Activated CD8-positive, alpha-beta T cell treated with anti-CD3 and anti-CD28 coated beads for 36 hours (primary cell): ENCODE measurements around the gene C5orf15. TPM values are rescaled to one million over a fixed set of nuclear protein-coding genes. Genes with fewer than 3 reads are reported as not detected.
"Not testable (repeated sequence)": the region's sequence is repeated elsewhere in the genome, so short reads cannot be mapped to it uniquely, and the experiment has no call there.

Source experiments
- ATAC-seq: fragments of 200-7000 bp; cut with Tn5 transposase; one replicate; pipeline ENCODE4 v1.10.0; 2021; ENCODE audit warnings: mild to moderate bottlenecking, moderate library complexity
- CTCF ChIA-PET: fragments of 350-600 bp; sonication (Branson Sonifier 250); formaldehyde crosslinking; loops from one replicate; lab custom pipeline; 2021; ENCODE audit warnings: antibody characterized with exemption; lab: Charles Lee
- POLR2A ChIA-PET: fragments of 350-600 bp; sonication (Branson Sonifier 250); formaldehyde crosslinking; loops from one replicate; lab custom pipeline; 2021; ENCODE audit warnings: antibody characterized with exemption; lab: Charles Lee
- DNase-seq: peaks from one replicate; pipeline ENCODE4 v3.0.0-alpha.2; 2020
- H3K27ac Mint-ChIP-seq: one replicate; pipeline ENCODE4 v1.8.0; 2021; ENCODE audit warnings: mild to moderate bottlenecking, mixed read lengths
- H3K27me3 Mint-ChIP-seq: one replicate; pipeline ENCODE4 v1.8.0; 2021; ENCODE audit warnings: mixed read lengths
- H3K36me3 Mint-ChIP-seq: one replicate; pipeline ENCODE4 v1.8.0; 2021; ENCODE audit warnings: low read depth, mixed read lengths
- H3K4me1 Mint-ChIP-seq: one replicate; pipeline ENCODE4 v1.8.0; 2021; ENCODE audit warnings: low read depth, mixed read lengths
- H3K4me3 Mint-ChIP-seq: one replicate; pipeline ENCODE4 v1.8.0; 2021; ENCODE audit warnings: mild to moderate bottlenecking, moderate library complexity, mixed read lengths
- H3K9me3 Mint-ChIP-seq: one replicate; pipeline ENCODE4 v1.8.0; 2021; ENCODE audit warnings: mixed read lengths
- intact Hi-C: fragments of 100-400 bp; cut with micrococcal nuclease; formaldehyde crosslinking; loops from one replicate; pipeline ENCODE4 v1.10.0; 2022
- total RNA-seq, 2 experiments: library from RNA; stranded (reverse); gene quantifications; one replicate each; pipeline ENCODE4 v1.2.3, GENCODE V29; 2021
- TF ChIP-seq, protein P1 (sequence below): fragments of 200-600 bp; IDR thresholded peaks from one replicate; pipeline ENCODE4 v1.8.0; 2022; ENCODE audit warnings: antibody characterized with exemption, mild to moderate bottlenecking

The C5orf15 gene
- total RNA-seq, 2 experiments from 2014 or later, result 27.4 to 30.8 TPM

DNA sequence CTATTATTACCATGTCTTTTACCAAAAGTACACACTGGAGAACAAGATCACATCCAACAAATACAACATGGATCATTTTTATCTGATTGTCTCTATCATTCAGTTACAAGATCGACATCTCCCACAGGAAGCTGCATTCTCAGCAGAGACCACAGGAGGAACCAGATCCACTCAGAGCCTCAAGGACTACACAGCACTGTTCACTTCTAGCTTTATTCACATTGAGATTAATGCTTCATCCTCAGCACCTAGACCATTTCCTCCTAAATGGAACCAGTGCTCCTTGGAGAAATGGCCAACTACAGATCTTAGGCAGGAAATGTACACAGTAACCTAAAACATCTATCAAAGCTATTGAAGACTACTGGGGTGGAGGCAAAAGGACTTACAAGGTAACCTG is 13.3 kb upstream of the C5orf15 start:
- intact Hi-C loops, result no loop called here
- Mint-ChIP-seq H3K27me3 (no peaks in the 10 kb centered on the region), H3K4me1 (peaks cover 16% of the 10 kb centered on the region), H3K4me3 (no peak overlapping the region), H3K27ac (peak overlapping the region; percentile 61), H3K9me3 (no peaks in the 10 kb centered on the region), H3K36me3 (peaks cover 66% of the 10 kb centered on the region)
- ChIA-PET CTCF (interaction anchor here (0.6 to 2.0 kb wide), 8 partner anchors 11 to 67 kb away, joined by 3 to 6 read pairs (median 4); no protein-coding TSS in a partner anchor), POLR2A (interaction anchor here (0.6 to 1.0 kb wide), 4 partner anchors 10 to 834 kb away, joined by 3 to 4 read pairs (median 3); no protein-coding TSS in a partner anchor)
- DNase-seq (no peak), ATAC-seq (peak; percentile 37)
- TF ChIP-seq, protein P1, sequence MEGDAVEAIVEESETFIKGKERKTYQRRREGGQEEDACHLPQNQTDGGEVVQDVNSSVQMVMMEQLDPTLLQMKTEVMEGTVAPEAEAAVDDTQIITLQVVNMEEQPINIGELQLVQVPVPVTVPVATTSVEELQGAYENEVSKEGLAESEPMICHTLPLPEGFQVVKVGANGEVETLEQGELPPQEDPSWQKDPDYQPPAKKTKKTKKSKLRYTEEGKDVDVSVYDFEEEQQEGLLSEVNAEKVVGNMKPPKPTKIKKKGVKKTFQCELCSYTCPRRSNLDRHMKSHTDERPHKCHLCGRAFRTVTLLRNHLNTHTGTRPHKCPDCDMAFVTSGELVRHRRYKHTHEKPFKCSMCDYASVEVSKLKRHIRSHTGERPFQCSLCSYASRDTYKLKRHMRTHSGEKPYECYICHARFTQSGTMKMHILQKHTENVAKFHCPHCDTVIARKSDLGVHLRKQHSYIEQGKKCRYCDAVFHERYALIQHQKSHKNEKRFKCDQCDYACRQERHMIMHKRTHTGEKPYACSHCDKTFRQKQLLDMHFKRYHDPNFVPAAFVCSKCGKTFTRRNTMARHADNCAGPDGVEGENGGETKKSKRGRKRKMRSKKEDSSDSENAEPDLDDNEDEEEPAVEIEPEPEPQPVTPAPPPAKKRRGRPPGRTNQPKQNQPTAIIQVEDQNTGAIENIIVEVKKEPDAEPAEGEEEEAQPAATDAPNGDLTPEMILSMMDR, result no peak

DNA sequence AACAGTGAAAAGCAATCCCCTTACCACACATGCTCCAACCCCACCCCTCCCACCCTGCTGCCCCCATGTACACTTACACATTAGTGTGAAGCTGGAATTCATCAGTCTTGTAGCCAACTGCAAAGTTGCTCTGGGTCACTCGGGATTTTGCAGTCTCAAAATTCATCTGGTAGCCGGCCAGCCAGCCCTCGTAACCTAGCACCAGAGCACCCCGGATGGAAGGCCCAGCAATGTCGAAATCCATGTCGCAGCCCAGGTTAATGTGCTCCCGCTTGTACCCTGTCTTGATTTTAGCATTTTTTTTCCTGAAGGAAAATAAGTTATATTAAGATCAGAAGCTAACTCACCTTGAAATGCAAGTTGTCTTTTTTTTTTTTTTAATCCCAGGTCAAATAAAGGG is 12.2 kb upstream of the C5orf15 start:
- TF ChIP-seq, protein P1, result no peak
- no peak overlapping the region for H3K27ac Mint-ChIP-seq

DNA sequence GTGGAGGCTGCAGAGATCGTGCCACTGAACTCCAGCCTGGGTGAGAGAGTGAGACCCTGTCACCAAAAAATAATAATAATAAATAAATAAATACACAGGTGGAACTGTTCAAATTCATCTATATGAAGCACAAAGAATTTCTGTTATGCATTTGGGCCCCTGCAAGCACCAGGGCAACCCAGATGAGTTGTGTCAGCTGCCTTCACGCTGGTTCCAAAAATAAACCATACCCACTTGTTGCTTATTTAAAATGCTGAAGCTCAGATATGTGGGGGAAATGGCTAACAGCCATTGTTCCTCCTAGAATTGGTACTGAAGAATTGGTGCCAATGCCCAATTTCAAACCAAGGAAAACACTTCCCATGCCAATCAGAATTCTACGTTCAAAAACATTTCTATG is 10.5 kb upstream of the C5orf15 start:
- intact Hi-C loops, result no loop called here
- peaks cover 58% of the 10 kb centered on the region for H3K36me3 Mint-ChIP-seq
- DNase-seq (no peak), ATAC-seq (no peak)
- H3K4me3 Mint-ChIP-seq, result no peak overlapping the region
- peaks cover 16% of the 10 kb centered on the region for H3K4me1 Mint-ChIP-seq
- H3K27me3 Mint-ChIP-seq, result no peaks in the 10 kb centered on the region
- no peak overlapping the region for H3K27ac Mint-ChIP-seq
- ChIA-PET POLR2A (interaction anchor here (0.7 to 1.3 kb wide), 2 partner anchors 8 to 13 kb away, joined by 3 to 6 read pairs; no protein-coding TSS in a partner anchor), CTCF (interaction anchor here (0.8 to 3.3 kb wide), 10 partner anchors 9 to 169 kb away, joined by 3 to 20 read pairs (median 4); partner anchors contain the start of gene C5orf15)
- TF ChIP-seq, protein P1, result no peak
- H3K9me3 Mint-ChIP-seq, result no peaks in the 10 kb centered on the region

More for the DNA sequence above, 12.2 kb upstream of the C5orf15 start:
- intact Hi-C loops, result no loop called here
- ATAC-seq (no peak), DNase-seq (no peak)
- Mint-ChIP-seq H3K9me3 (no peaks in the 10 kb centered on the region), H3K36me3 (peaks cover 62% of the 10 kb centered on the region), H3K27me3 (no peaks in the 10 kb centered on the region), H3K4me3 (no peak overlapping the region), H3K4me1 (peaks cover 16% of the 10 kb centered on the region)
- ChIA-PET CTCF (interaction anchor here (1.0 to 2.1 kb wide), 11 partner anchors 10 to 234 kb away, joined by 3 to 9 read pairs (median 4); no protein-coding TSS in a partner anchor), POLR2A (interaction anchor here (0.6 to 1.6 kb wide), 2 partner anchors 9 to 23 kb away, joined by 3 to 6 read pairs; no protein-coding TSS in a partner anchor)

DNA sequence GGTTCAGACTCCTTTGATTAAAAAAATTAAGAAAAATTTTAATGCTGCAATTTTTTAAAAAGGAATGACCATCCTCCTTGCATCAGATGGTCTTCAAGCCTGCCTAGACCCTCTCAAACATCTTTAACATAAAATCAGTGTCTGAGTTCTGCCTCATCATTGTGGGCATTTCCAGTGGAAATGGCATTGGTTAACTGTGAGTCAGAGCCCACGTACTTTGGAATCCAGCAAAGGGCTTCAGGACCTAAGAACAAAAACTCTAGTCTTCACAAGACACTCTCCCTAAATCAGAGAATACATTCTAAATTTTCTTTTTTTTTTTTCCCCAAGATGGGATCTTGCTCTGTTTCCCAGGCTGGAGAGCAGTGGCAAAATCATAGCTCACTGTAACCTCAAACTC is 9.4 kb upstream of the C5orf15 start:
- Mint-ChIP-seq H3K4me3 (no peak overlapping the region), H3K27ac (peak overlapping the region; percentile 43), H3K9me3 (no peaks in the 10 kb centered on the region), H3K27me3 (no peaks in the 10 kb centered on the region), H3K4me1 (peaks cover 16% of the 10 kb centered on the region), H3K36me3 (peaks cover 62% of the 10 kb centered on the region)
- POLR2A ChIA-PET, result no interaction called here
- CTCF ChIA-PET, result interaction anchor here (0.8 to 3.3 kb wide), 5 partner anchors 8 to 185 kb away, joined by 3 to 20 read pairs (median 3); partner anchors contain the start of gene C5orf15
- ATAC-seq (no peak), DNase-seq (no peak)
- TF ChIP-seq, protein P1, result no peak
- intact Hi-C loops, result no loop called here

DNA sequence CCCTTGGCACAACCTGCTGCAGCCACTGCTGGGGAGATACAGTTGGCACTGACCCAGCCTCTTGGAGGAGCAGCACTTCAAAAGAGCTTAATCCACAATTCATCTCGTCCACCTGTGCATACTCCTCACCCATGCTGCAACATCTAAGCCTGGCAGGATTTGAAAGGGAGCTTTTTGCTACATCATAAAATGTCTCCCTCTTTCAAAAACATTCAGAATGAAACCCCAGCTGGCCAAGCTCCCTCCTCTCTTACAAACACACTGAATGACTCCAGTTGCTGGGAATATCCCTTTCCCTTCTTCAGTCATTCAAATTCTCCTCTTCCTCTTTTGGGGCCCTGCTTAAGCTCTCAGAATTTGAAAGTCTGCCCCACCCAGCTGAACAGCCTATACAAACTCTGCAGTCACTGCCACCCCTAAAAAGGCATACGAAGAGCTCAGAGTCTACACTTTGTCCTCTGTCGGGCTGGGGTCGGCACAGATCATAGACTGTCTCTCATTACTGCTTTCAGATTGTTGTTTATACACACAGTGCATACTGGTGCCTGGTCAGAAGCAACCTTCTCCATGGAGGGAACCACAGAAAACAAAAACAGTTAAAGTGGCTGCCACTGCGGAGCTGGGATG is 8.8 kb upstream of the C5orf15 start:
- H3K27ac Mint-ChIP-seq, result peak overlapping the region; percentile 43
- H3K9me3 Mint-ChIP-seq, result no peaks in the 10 kb centered on the region
- CTCF ChIA-PET, result interaction anchor here (0.8 to 3.3 kb wide), 5 partner anchors 8 to 184 kb away, joined by 3 to 20 read pairs (median 3); partner anchors contain the start of gene C5orf15
- no peak overlapping the region for H3K4me3 Mint-ChIP-seq
- no peak for DNase-seq
- H3K27me3 Mint-ChIP-seq, result no peaks in the 10 kb centered on the region
- intact Hi-C loops, result no loop called here
- TF ChIP-seq, protein P1, result no peak
- H3K36me3 Mint-ChIP-seq, result peaks cover 61% of the 10 kb centered on the region
- peaks cover 16% of the 10 kb centered on the region for H3K4me1 Mint-ChIP-seq
- POLR2A ChIA-PET, result no interaction called here
- peak; percentile 13 for ATAC-seq

DNA sequence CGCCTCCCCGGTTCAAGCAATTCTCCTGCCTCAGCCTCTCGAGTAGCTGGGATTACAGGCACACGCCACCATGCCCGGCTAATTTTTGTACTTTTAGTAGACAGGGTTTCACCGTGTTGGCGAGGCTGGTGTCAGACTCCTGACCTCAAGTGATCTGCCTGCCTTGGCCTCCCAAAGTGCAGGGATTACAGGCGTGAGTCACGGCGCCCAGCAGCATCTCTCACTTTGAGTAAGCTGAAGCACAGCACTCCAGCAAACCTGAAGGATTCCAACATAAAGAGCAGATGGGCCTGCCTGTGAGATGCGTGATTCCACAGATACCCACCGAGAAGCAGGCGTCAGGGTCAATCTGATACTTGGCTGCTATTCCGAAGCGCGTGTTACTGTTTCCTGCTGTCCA is 7.1 kb upstream of the C5orf15 start:
- ATAC-seq, DNase-seq, H3K27me3 Mint-ChIP-seq, intact Hi-C loops, POLR2A ChIA-PET, H3K9me3 Mint-ChIP-seq, CTCF ChIA-PET, H3K27ac Mint-ChIP-seq, H3K4me3 Mint-ChIP-seq: not testable (repeated sequence)
- Mint-ChIP-seq H3K4me1 (peaks cover 12% of the 10 kb centered on the region), H3K36me3 (peaks cover 58% of the 10 kb centered on the region)
